ENCODE measurements around the gene VIPR1. TPM values are rescaled to one million over a fixed set of nuclear protein-coding genes. Genes with fewer than 3 reads are reported as not detected.

The VIPR1 gene
- total RNA-seq, 1 donor from 2014 or later, result 2.4 TPM

- no peak for DNase-seq (ENCODE audit: low spot score)
Measured at GRCh38 chr3:42509111-42509510, 6.7 kb downstream of the VIPR1 start.

GRCh38 chr3:42510325-42510724, 7.9 kb downstream of the VIPR1 start:
- no peak for DNase-seq (ENCODE audit: low spot score)

GRCh38 chr3:42511201-42511600, 8.8 kb downstream of the VIPR1 start:
- DNase-seq (ENCODE audit: low spot score), result no peak

- no peak for DNase-seq (ENCODE audit: low spot score)
Measured at GRCh38 chr3:42511736-42512135, 9.3 kb downstream of the VIPR1 start.

GRCh38 chr3:42513121-42513520, 10.7 kb downstream of the VIPR1 start:
- no peak for DNase-seq (ENCODE audit: low spot score)

- no peak for DNase-seq (ENCODE audit: low spot score)
Measured at GRCh38 chr3:42513521-42513920, 11.1 kb downstream of the VIPR1 start.

GRCh38 chr3:42514876-42515275, 12.4 kb downstream of the VIPR1 start:
- no peak for DNase-seq (ENCODE audit: low spot score)

GRCh38 chr3:42515391-42515916, 13.0 kb downstream of the VIPR1 start:
- DNase-seq (ENCODE audit: low spot score), result no peak

- no peak for DNase-seq (ENCODE audit: low spot score)
Measured at GRCh38 chr3:42515976-42516375, 13.5 kb downstream of the VIPR1 start.

GRCh38 chr3:42516443-42516842, 14.0 kb downstream of the VIPR1 start:
- no peak for DNase-seq (ENCODE audit: low spot score)

- no peak for DNase-seq (ENCODE audit: low spot score)
Measured at GRCh38 chr3:42517117-42517516, 14.7 kb downstream of the VIPR1 start.

GRCh38 chr3:42518800-42519567, 16.5 kb downstream of the VIPR1 start:
- DNase-seq (ENCODE audit: low spot score), result no peak

GRCh38 chr3:42519568-42519962, 17.1 kb downstream of the VIPR1 start:
- DNase-seq (ENCODE audit: low spot score), result no peak

- DNase-seq (ENCODE audit: low spot score), result no peak
Measured at GRCh38 chr3:42520336-42520735, 17.9 kb downstream of the VIPR1 start.

GRCh38 chr3:42520906-42521305, 18.5 kb downstream of the VIPR1 start:
- DNase-seq (ENCODE audit: low spot score), result no peak

- DNase-seq (ENCODE audit: low spot score), result no peak
Measured at GRCh38 chr3:42524751-42525150, 22.3 kb downstream of the VIPR1 start.

GRCh38 chr3:42525212-42525611, 22.8 kb downstream of the VIPR1 start:
- no peak for DNase-seq (ENCODE audit: low spot score)

GRCh38 chr3:42525736-42526345, 23.4 kb downstream of the VIPR1 start:
- no peak for DNase-seq (ENCODE audit: low spot score)

GRCh38 chr3:42526616-42527367, 24.3 kb downstream of the VIPR1 start:
- DNase-seq (ENCODE audit: low spot score), result no peak

GRCh38 chr3:42527368-42527917, 25.0 kb downstream of the VIPR1 start:
- DNase-seq (ENCODE audit: low spot score), result no peak

GRCh38 chr3:42529468-42529867, 27.0 kb downstream of the VIPR1 start:
- DNase-seq (ENCODE audit: low spot score), result no peak

- DNase-seq (ENCODE audit: low spot score), result no peak
Measured at GRCh38 chr3:42530073-42530472, 27.6 kb downstream of the VIPR1 start.
